Immature natural killer cell (primary cell): ENCODE measurements around the gene RLN2. TPM values are rescaled to one million over a fixed set of nuclear protein-coding genes. Genes with fewer than 3 reads are reported as not detected.

ENCODE experiments used
- DNase-seq, 3 donors: peaks; one replicate each; pipeline ENCODE4 v3.0.0; 2022; ENCODE audit warnings: mixed read lengths in 1 of 3
- H3K27ac Mint-ChIP-seq, 6 donors: one replicate each; pipeline ENCODE4 v1.8.0; 2020; ENCODE audit warnings: mixed read lengths in 6 of 6, mild to moderate bottlenecking in 5 of 6, inconsistent platforms in 4 of 6, moderate library complexity in 3 of 6
- H3K27me3 Mint-ChIP-seq, 3 donors: one replicate each; pipeline ENCODE4 v1.8.0; 2020 to 2021; ENCODE audit warnings: low read depth in 3 of 3, mild to moderate bottlenecking in 3 of 3, mixed read lengths in 3 of 3, moderate library complexity in 3 of 3, inconsistent platforms in 1 of 3
- H3K36me3 Mint-ChIP-seq, 3 donors: one replicate each; pipeline ENCODE4 v1.8.0; 2020; ENCODE audit warnings: mixed read lengths in 3 of 3, inconsistent platforms in 2 of 3, mild to moderate bottlenecking in 2 of 3
- H3K4me1 Mint-ChIP-seq, 2 donors: one replicate each; pipeline ENCODE4 v1.8.0; 2020; ENCODE audit warnings: inconsistent platforms in 2 of 2, mild to moderate bottlenecking in 2 of 2, mixed read lengths in 2 of 2, moderate library complexity in 1 of 2
- H3K4me3 Mint-ChIP-seq, 5 donors: one replicate each; pipeline ENCODE4 v1.8.0; 2020; ENCODE audit warnings: mild to moderate bottlenecking in 5 of 5, mixed read lengths in 5 of 5, inconsistent platforms in 3 of 5, moderate library complexity in 3 of 5
- H3K9me3 Mint-ChIP-seq, 6 donors: one replicate each; pipeline ENCODE4 v1.8.0; 2020; ENCODE audit warnings: mild to moderate bottlenecking in 6 of 6, mixed read lengths in 6 of 6, inconsistent platforms in 4 of 6, moderate library complexity in 3 of 6
- polyA plus RNA-seq, 3 donors: library from polyadenylated mRNA; unstranded; fragments of 300-500 nt; fragmentation: Illumina TruSeq; gene quantifications; one replicate each; pipeline ENCODE4 v1.2.3, GENCODE V29; 2021

RLN2 gene
- polyA plus RNA-seq, 3 donors from 2014 or later = 1.3 to 6.9 (median 5.5) TPM

DNA sequence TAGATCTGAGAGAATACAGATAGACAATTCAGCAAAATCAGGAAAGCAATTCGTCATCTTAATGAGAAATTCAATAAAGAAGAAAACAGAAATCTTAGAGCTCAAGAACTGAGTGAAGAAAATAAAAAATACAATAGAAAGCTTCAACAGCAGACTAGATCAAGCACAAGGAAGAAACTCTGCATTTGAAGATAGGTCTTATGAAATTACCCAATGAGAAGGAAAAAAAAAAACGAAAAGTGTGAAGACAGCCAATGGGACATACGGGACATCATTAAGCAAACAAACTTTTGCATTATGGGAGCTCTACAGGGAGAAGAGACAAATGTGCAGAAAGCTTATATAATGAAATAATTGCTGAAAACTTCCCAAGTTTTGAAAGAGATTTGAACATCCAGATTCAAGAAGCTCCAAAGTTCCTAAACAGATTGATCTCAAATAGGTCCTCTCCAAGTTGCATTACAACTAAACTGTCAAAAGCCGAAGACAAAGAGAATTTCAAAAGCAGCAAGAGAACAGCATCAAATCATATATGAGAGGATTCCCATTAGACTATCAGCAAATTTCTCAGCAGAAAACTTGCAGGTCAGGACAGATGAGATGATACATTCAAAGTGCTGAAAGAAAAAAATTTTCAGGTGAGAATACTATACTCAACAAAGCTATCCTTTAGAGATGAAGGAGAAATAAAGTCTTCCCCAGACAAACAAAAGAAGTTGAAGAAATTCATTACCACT lies 10.8 kb upstream of the RLN2 start:
- H3K27ac Mint-ChIP-seq = peak overlapping the region in 1 of 6 donors; percentile 7
- peaks cover 3 to 20% (median 18%) of the 10 kb centered on the region in 6 donors for H3K9me3 Mint-ChIP-seq
- H3K4me1 Mint-ChIP-seq = no peaks in the 10 kb centered on the region
- H3K36me3 Mint-ChIP-seq = peaks cover 23 to 46% (median 34%) of the 10 kb centered on the region in 3 donors
- no peak for DNase-seq
- H3K27me3 Mint-ChIP-seq = peaks cover 0 to 3% (median 2%) of the 10 kb centered on the region in 3 donors
- H3K4me3 Mint-ChIP-seq = no peak overlapping the region

DNA sequence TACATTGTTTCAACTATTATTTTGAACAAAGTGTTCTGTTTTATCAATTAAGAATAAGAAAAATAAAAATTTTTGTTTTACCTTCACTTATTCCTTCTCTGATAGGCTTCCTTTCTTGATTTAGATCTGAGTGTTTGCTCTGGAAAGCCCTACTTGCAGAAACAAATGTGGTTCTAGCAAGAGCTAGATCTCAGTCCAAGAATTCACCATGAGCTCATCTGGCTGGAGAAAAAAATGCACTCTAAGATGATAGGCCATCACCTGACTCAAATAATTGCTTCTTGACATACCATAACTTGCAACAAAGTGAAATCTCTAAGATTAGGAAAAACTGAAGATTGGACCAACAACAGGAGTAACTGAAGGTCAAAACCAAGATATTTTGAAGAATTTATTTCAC lies 6.3 kb upstream of the RLN2 start:
- no peak overlapping the region for H3K4me3 Mint-ChIP-seq
- DNase-seq = no peak
- H3K27ac Mint-ChIP-seq = no peak overlapping the region
- peaks cover 0 to 13% (median 12%) of the 10 kb centered on the region in 6 donors for H3K9me3 Mint-ChIP-seq
- peaks cover 2 to 5% (median 5%) of the 10 kb centered on the region in 3 donors for H3K27me3 Mint-ChIP-seq
- peaks cover 0 to 6% of the 10 kb centered on the region in 2 donors for H3K4me1 Mint-ChIP-seq
- peaks cover 14 to 25% (median 24%) of the 10 kb centered on the region in 3 donors for H3K36me3 Mint-ChIP-seq

DNA sequence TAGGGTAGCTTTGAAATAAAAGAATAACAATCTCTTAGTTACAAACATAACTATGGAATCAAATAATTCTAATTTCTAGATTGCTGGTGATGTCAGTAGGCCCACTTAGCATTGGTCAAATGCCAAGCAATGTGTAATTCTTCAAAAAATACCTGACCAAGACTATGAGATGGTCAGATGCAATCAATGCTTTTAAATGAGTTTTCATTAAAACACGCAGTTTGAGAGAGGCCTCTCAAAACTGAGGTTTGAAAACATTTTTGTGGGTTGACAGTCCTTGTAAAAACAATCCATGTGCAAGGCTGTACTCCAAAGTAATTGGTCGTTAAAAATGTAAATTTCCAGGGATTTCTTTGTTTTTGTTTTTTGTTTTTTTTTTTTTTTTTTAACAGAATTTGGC lies 1.2 kb upstream of the RLN2 start:
- no peak for DNase-seq
- H3K27me3 Mint-ChIP-seq = peaks cover 2 to 7% (median 5%) of the 10 kb centered on the region in 3 donors
- no peak overlapping the region for H3K4me3 Mint-ChIP-seq
- no peaks in the 10 kb centered on the region for H3K9me3 Mint-ChIP-seq
- H3K36me3 Mint-ChIP-seq = peaks cover 0 to 6% (median 5%) of the 10 kb centered on the region in 3 donors
- no peak overlapping the region for H3K27ac Mint-ChIP-seq
- H3K4me1 Mint-ChIP-seq = peaks cover 13 to 27% of the 10 kb centered on the region in 2 donors

DNA sequence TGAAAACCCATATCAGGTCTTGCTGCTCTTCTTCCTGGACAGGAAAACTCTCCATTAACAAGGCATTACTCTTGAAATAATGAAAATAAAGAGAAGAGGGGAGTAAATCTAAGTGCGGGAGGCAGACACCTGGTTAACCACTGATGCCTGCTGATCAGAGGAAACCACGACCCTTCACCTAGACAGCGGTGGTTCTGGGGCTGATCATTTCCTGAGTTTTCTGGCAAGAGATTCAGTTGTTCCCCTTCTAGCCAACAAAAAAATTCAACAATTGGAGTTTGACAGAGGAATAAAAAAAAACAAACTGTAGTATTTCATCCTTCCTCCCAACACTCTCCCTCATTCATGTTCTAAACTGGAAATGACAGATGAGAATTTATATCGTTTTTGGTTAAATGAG lies 3.0 kb downstream of the RLN2 start:
- Mint-ChIP-seq H3K4me1 (peaks cover 13 to 22% of the 10 kb centered on the region in 2 donors), H3K4me3 (peak overlapping the region in 2 of 5 donors; percentile 3 to 4), H3K36me3 (peaks cover 0 to 15% (median 5%) of the 10 kb centered on the region in 3 donors), H3K27ac (peak overlapping the region in 2 of 6 donors; percentile 5 to 28), H3K9me3 (peaks cover 0 to 6% (median 0%) of the 10 kb centered on the region in 6 donors), H3K27me3 (peaks cover 0 to 1% (median 0%) of the 10 kb centered on the region in 3 donors)
- DNase-seq = peak in 1 of 3 donors; percentile 5

DNA sequence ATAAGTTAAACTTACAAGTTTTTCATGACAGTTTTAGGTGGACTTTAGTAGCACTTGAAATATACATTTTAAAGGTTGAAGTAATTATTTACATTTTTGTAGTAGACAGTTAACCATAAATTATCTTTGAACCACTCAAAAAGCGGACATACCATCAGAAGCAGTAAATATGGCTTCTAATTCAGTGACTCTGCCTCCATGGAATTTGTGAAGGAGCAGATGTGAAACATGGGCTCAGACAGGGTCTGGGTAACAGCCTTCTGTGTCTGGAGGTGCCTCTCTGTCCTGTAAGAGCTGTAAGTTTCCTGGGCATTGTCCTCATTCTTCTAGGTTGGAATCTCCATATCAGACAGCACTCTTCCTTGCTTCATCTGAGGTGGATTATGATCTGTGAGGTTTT lies 12.4 kb downstream of the RLN2 start:
- peaks cover 4 to 11% (median 5%) of the 10 kb centered on the region in 3 donors for H3K27me3 Mint-ChIP-seq
- peaks cover 1 to 16% (median 8%) of the 10 kb centered on the region in 6 donors for H3K9me3 Mint-ChIP-seq
- DNase-seq = no peak
- peaks cover 11 to 42% (median 16%) of the 10 kb centered on the region in 3 donors for H3K36me3 Mint-ChIP-seq
- no peak overlapping the region for H3K4me3 Mint-ChIP-seq
- no peak overlapping the region for H3K27ac Mint-ChIP-seq
- H3K4me1 Mint-ChIP-seq = no peaks in the 10 kb centered on the region

DNA sequence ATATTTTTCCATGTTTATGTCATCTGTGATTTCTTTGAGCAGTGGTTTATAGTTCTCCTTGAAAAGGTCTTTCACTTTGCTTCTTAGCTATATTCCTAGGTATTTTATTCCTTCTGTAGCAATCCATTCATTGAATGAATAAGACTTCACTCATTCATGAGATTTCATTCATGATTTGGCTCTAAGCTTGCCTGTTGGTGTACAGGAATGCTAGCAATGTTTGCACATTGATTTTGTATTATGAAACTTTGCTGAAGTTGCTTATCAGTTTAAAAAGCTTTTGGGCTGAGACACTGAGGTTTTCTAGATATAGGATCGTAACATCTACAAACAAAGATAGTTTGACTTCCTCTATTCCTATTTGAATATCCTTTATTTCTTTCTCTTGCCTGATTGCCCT lies 15.9 kb downstream of the RLN2 start:
- peaks cover 0 to 9% (median 3%) of the 10 kb centered on the region in 6 donors for H3K9me3 Mint-ChIP-seq
- H3K36me3 Mint-ChIP-seq = peaks cover 3 to 14% (median 7%) of the 10 kb centered on the region in 3 donors
- no peak overlapping the region for H3K4me3 Mint-ChIP-seq
- H3K4me1 Mint-ChIP-seq = no peaks in the 10 kb centered on the region
- no peak overlapping the region for H3K27ac Mint-ChIP-seq
- peaks cover 0 to 6% (median 0%) of the 10 kb centered on the region in 3 donors for H3K27me3 Mint-ChIP-seq
- DNase-seq = no peak

DNA sequence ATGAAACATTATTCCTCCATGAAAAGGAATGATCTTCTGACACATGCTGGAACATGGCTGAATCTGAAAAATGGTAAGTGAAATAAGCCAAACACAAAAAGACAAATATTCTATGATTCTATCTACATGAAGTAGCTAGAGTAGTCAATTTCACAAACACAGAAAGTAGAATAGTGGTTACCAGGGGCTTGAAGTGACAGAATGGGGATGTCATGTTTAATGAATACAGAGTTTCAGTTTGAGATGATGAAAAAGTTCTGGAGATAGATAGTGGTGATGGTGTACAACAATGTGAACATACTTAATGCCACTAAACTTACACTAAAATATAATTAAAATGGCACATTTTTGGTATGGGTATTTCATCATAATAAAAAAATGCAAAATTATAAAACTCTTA lies 18.3 kb downstream of the RLN2 start:
- H3K27ac Mint-ChIP-seq = no peak overlapping the region
- no peak overlapping the region for H3K4me3 Mint-ChIP-seq
- H3K9me3 Mint-ChIP-seq = peaks cover 0 to 9% (median 3%) of the 10 kb centered on the region in 6 donors
- H3K36me3 Mint-ChIP-seq = peaks cover 3 to 9% (median 4%) of the 10 kb centered on the region in 3 donors
- H3K4me1 Mint-ChIP-seq = no peaks in the 10 kb centered on the region
- no peak for DNase-seq
- peaks cover 0 to 6% (median 0%) of the 10 kb centered on the region in 3 donors for H3K27me3 Mint-ChIP-seq

DNA sequence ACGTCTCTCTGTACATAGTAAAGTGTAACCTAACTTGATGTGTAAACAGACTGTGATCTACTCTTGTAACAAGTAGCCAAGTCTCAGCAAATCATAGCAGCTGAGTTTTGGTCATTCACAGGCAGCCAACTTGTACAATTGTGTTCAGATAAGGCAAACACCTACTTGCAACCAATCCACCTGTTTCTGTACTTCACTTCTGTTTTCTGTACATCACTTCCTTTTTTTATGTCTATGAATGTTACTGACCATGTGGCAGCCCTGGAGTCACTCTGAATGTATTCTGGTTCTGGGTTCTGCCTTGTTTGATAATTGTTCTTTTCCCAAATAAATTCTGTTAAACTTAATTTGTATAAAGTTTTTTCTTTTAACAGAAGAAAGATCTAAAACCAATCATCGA lies 26.0 kb downstream of the RLN2 start:
- DNase-seq = no peak
- Mint-ChIP-seq H3K36me3 (no peaks in the 10 kb centered on the region), H3K9me3 (peaks cover 0 to 2% (median 0%) of the 10 kb centered on the region in 6 donors), H3K27me3 (no peaks in the 10 kb centered on the region), H3K4me3 (no peak overlapping the region), H3K27ac (no peak overlapping the region), H3K4me1 (no peaks in the 10 kb centered on the region)

DNA sequence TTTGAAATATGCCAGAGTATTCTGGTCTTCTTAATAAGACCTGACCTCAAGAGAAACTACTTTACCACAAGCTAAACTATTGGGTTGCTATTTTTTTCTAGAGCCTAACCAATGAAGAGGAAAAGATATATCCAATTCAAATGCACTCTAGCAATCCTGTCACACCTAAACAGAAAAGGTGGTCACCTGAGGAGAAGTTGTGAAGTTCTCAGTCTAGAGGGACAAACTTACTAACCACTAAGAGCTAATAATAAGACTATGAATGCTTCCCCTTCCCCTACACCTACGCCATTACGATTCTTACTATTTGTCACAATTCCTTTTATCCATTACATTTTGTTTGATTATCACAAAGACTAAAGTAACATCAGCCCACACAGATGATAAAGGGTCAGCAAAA lies 29.7 kb downstream of the RLN2 start:
- Mint-ChIP-seq H3K27ac (no peak overlapping the region), H3K4me1 (no peaks in the 10 kb centered on the region), H3K27me3 (peaks cover 0 to 2% (median 0%) of the 10 kb centered on the region in 3 donors), H3K9me3 (peaks cover 0 to 2% (median 0%) of the 10 kb centered on the region in 6 donors), H3K4me3 (no peak overlapping the region), H3K36me3 (no peaks in the 10 kb centered on the region)
- DNase-seq = no peak

DNA sequence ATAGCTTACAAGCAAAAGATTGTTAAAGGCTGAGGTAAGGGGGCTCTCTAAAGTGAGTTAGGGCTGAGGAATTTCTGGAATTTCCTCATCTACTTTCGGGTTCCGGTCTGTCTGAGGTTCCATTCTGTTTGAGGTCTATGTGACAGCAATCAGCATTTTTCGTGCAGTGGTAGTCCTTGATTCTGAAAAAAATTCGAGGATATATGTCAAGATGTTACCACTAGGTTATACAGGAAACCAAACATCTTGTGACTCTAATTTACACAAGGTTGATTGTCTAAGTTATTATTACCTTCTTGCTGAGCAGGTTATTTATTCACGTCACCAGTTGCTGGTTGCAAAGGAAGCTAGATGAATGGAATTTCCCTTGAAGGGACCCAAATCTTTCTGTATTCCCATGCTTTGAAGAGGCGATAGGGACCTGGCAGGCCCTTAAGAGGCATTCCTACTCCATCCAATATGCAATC lies 35.2 kb downstream of the RLN2 start:
- Mint-ChIP-seq H3K36me3 (peaks cover 0 to 6% (median 0%) of the 10 kb centered on the region in 3 donors), H3K9me3 (no peaks in the 10 kb centered on the region), H3K27ac (no peak overlapping the region), H3K4me3 (no peak overlapping the region), H3K27me3 (peaks cover 0 to 2% (median 0%) of the 10 kb centered on the region in 3 donors), H3K4me1 (no peaks in the 10 kb centered on the region)
- DNase-seq = no peak

DNA sequence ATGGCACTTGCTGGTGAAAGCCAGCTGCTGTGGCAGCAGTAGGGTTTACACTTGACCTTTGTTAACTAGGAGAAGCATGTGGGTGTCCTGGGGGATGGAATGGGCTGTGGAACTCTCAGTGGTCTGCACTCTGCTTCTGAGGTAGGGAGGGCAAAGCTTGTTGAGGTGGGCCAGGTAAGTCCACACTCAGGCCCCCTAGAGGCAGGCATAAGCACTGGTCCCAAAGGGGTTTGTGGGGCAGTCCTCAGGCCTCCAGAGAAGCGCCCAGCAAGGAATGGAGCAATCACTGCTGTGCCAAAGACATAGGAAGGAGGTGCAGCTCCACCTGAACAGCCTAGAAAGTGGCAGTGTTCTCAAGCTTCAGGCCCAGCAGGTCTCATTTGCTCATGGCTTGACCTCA lies 38.6 kb downstream of the RLN2 start:
- Mint-ChIP-seq H3K27me3 (peaks cover 0 to 2% (median 1%) of the 10 kb centered on the region in 3 donors), H3K27ac (no peak overlapping the region), H3K4me1 (peaks cover 0 to 3% of the 10 kb centered on the region in 2 donors), H3K4me3 (no peak overlapping the region), H3K36me3 (peaks cover 0 to 6% (median 0%) of the 10 kb centered on the region in 3 donors), H3K9me3 (no peaks in the 10 kb centered on the region)
- DNase-seq = no peak

DNA sequence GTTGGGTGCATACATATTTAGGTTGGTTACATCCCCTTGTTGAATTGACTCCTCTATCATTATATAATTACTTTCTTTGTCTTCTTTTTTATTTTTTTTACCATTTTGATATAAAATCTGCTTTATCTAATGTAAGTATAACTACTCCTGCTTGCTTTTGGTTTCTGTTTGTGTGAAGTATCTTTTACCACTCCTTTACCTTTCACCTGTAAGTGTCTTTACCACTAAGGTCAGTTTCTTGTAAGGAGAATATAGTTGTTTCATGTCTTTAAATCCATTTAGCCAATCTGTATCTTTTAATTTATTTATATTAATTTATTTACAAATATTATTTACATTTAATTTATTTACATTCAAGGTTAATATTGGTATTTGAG lies 40.3 kb downstream of the RLN2 start:
- H3K9me3 Mint-ChIP-seq = peaks cover 0 to 3% (median 0%) of the 10 kb centered on the region in 6 donors
- H3K27ac Mint-ChIP-seq = no peak overlapping the region

DNA sequence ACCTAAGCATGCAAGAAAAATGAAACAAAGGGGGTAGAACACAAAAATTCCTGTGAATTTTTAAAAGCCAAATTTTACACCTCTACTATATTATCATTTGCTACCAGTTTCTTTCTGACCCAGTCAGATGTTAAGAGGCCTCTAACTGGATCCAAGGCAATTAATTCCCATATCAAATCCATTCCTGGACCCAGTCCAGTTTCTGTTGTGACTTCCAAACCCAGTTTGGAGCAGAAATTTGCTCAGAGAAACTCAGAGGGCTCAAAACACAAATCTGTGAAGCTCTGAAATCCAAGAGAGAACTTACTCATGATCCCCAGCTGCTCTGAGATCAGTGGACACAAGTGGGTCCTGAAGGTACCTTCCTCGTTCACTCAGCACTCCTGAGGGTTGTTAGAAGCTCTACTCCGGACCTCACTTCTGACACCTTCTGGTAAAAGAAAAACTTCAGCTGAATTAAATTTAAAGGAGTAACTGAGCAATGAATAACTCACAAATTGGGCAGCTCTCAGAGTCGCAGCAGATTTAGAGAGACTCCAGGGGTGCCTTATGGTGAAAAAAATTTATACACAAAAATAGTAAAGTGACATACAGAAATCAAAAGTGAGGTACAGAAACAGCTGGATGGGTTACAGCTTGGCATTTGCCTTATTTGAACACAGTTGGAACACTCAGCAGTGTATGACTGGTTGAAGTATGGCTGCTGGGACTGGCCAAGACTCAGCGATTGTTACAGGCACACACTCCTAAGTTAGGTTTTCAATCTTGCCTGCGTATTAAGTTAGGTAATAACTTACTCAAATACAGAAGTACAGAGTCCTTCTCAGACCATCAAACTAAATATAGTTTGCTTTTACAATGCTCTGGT lies 40.9 kb downstream of the RLN2 start:
- peaks cover 0 to 3% (median 0%) of the 10 kb centered on the region in 6 donors for H3K9me3 Mint-ChIP-seq
- peaks cover 0 to 3% of the 10 kb centered on the region in 2 donors for H3K4me1 Mint-ChIP-seq
- DNase-seq = no peak
- peaks cover 0 to 10% (median 3%) of the 10 kb centered on the region in 3 donors for H3K36me3 Mint-ChIP-seq
- no peak overlapping the region for H3K4me3 Mint-ChIP-seq
- H3K27ac Mint-ChIP-seq = no peak overlapping the region
- H3K27me3 Mint-ChIP-seq = peaks cover 0 to 2% (median 1%) of the 10 kb centered on the region in 3 donors

More for the DNA sequence above, 40.3 kb downstream of the RLN2 start:
- Mint-ChIP-seq H3K4me3 (peak overlapping the region in 1 of 5 donors; percentile 20), H3K36me3 (peaks cover 0 to 10% (median 3%) of the 10 kb centered on the region in 3 donors), H3K4me1 (peaks cover 0 to 3% of the 10 kb centered on the region in 2 donors), H3K27me3 (peaks cover 0 to 2% (median 1%) of the 10 kb centered on the region in 3 donors)
- no peak for DNase-seq
